T-helper 17 cell (primary cell): ENCODE results near the gene OR10A7. TPM values are rescaled to one million over a fixed set of nuclear protein-coding genes. Genes with fewer than 3 reads are reported as not detected.

Experiments
- ATAC-seq: fragments of 150-1000 bp; cut with Tn5 transposase; 2 replicates; pipeline ENCODE4 v1.10.0; 2021; ENCODE audit warnings: mild to moderate bottlenecking, moderate library complexity
- DNase-seq, 3 donors: peaks; one replicate each; pipeline versions ENCODE4 v3.0.0 to v3.0.0-alpha.2; 2020 to 2021
- H3K9me3 ChIP-seq: one replicate; pipeline ENCODE4 v1.7.0; 2013; ENCODE audit warnings: low read length, mild to moderate bottlenecking; ENCODE audit not compliant: control insufficient read depth, poor library complexity, severe bottlenecking
- H3K27ac Mint-ChIP-seq: one replicate; pipeline ENCODE4 v1.8.0; 2022; ENCODE audit warnings: mild to moderate bottlenecking, moderate library complexity, mixed read lengths
- H3K27me3 Mint-ChIP-seq: one replicate; pipeline ENCODE4 v1.8.0; 2022; ENCODE audit warnings: mixed read lengths
- H3K36me3 Mint-ChIP-seq: one replicate; pipeline ENCODE4 v1.8.0; 2022; ENCODE audit warnings: low read depth, mixed read lengths
- H3K4me1 Mint-ChIP-seq: one replicate; pipeline ENCODE4 v1.8.0; 2022; ENCODE audit warnings: mild to moderate bottlenecking, mixed read lengths
- H3K4me3 Mint-ChIP-seq: one replicate; pipeline ENCODE4 v1.8.0; 2022; ENCODE audit warnings: mild to moderate bottlenecking, moderate library complexity, mixed read lengths
- total RNA-seq, 4 donors: library from RNA in 2 of 4; stranded (reverse) in 2 of 4; gene quantifications; one replicate each; pipeline ENCODE4 v1.2.3 and lab custom pipeline; 2022 to 2026

Gene OR10A7
- total RNA-seq, 2 donors from 2014 or later: not detected

DNA sequence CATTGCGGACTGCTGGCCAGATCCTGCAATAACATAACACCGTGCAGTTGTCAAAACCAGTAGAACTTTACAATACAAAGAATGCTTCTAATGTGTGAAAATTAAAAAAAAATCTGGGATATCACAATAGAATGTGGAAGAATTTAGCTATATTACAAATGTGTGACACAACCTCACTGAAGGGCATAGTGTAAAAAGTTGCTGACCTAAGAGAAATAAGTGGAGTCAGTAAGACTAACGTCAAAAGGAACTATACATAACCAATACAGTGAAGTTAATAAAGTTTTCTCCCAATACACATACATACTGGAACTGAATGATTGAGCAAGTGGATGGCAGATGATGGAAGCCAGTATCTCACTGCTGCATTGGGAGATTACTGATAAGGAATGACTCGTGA, 36.0 kb downstream of the OR10A7 start:
- no peak for ATAC-seq
- H3K9me3 ChIP-seq: no peaks in the 10 kb centered on the region
- H3K27ac Mint-ChIP-seq: no peak overlapping the region
- peaks cover 7% of the 10 kb centered on the region for H3K4me1 Mint-ChIP-seq
- H3K4me3 Mint-ChIP-seq: no peak overlapping the region
- no peak for DNase-seq
- H3K27me3 Mint-ChIP-seq: peaks cover 26% of the 10 kb centered on the region
- no peaks in the 10 kb centered on the region for H3K36me3 Mint-ChIP-seq

DNA sequence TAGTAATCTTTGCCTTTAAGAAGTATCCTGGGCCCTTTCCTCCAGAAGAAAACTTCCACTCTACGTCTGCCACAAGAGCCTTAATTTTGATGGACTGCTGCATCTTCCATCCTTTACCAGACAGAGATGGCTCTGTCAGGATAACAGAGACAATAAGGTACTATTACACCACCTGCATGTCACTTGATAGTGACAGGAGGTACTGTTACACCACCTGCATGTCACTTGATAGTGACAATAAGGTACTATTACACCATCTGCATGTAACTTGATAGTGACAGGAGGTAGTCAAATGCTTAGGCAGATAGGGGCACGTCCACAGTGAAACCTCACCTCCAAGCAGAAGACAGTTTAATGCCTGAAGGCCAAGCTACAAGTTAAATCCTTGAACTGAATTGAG, 37.5 kb downstream of the OR10A7 start:
- Mint-ChIP-seq H3K4me3 (no peak overlapping the region), H3K27me3 (peaks cover 31% of the 10 kb centered on the region), H3K36me3 (no peaks in the 10 kb centered on the region), H3K27ac (peak overlapping the region; percentile 39), H3K4me1 (peaks cover 7% of the 10 kb centered on the region)
- ATAC-seq (no peak), DNase-seq (no peak)
- H3K9me3 ChIP-seq: no peaks in the 10 kb centered on the region

Other genes starting within 250 kb of the OR10A7 start
- gene TESPA1, start 236.3 kb upstream of the OR10A7 start, total RNA-seq: 100 to 1,000 TPM; 121 to 160 TPM
- not detected for gene NEUROD4, start 201.1 kb upstream of the OR10A7 start, total RNA-seq
- gene OR9K2, start 94.6 kb upstream of the OR10A7 start, total RNA-seq: not detected
- gene OR6C74, start 23.6 kb downstream of the OR10A7 start, total RNA-seq: not detected
- gene OR6C6, start 75.5 kb downstream of the OR10A7 start, total RNA-seq: not detected
- not detected for gene OR6C1, start 93.3 kb downstream of the OR10A7 start, total RNA-seq
- gene OR6C3, start 109.7 kb downstream of the OR10A7 start, total RNA-seq: not detected
- gene OR6C75, start 141.9 kb downstream of the OR10A7 start, total RNA-seq: not detected
- not detected for gene OR6C65, start 179.5 kb downstream of the OR10A7 start, total RNA-seq
- gene OR6C76, start 205.2 kb downstream of the OR10A7 start, total RNA-seq: not detected
- not detected for gene OR6C2, start 223.1 kb downstream of the OR10A7 start, total RNA-seq
- gene OR6C70, start 249.1 kb downstream of the OR10A7 start, total RNA-seq: under 1 TPM in 1 of 2 donors, not detected in 1; 0.52 TPM